Hippocampal formation (tissue), 2 donors: ENCODE results near the gene WIPF1.

Experiments
- DNase-seq, 2 donors: peaks; one replicate each; lab custom pipeline; 2025; lab: John Stamatoyannopoulos, UW

Gene WIPF1

GRCh38 chr2:174595116-174595809 is 2.3 kb downstream of the WIPF1 start:
- no peak for DNase-seq

GRCh38 chr2:174594456-174594855 is 3.1 kb downstream of the WIPF1 start:
- no peak for DNase-seq

- DNase-seq, result no peak
Observed at GRCh38 chr2:174593574-174594203, 3.9 kb downstream of the WIPF1 start.

- no peak for DNase-seq
Observed at GRCh38 chr2:174593041-174593440, 4.6 kb downstream of the WIPF1 start.

GRCh38 chr2:174591740-174592139 is 5.9 kb downstream of the WIPF1 start:
- no peak for DNase-seq

GRCh38 chr2:174590928-174591648 is 6.5 kb downstream of the WIPF1 start:
- DNase-seq, result no peak

- no peak for DNase-seq
Observed at GRCh38 chr2:174590346-174590745, 7.3 kb downstream of the WIPF1 start.

- DNase-seq, result no peak
Observed at GRCh38 chr2:174589334-174589733, 8.3 kb downstream of the WIPF1 start.

GRCh38 chr2:174588463-174588862 is 9.1 kb downstream of the WIPF1 start:
- DNase-seq, result no peak

- DNase-seq, result no peak
Observed at GRCh38 chr2:174587579-174587978, 10.0 kb downstream of the WIPF1 start.

GRCh38 chr2:174586418-174587295 is 10.9 kb downstream of the WIPF1 start:
- no peak for DNase-seq

- DNase-seq, result no peak
Observed at GRCh38 chr2:174585657-174586252, 11.8 kb downstream of the WIPF1 start.

- DNase-seq, result no peak
Observed at GRCh38 chr2:174585146-174585545, 12.5 kb downstream of the WIPF1 start.

- no peak for DNase-seq
Observed at GRCh38 chr2:174581491-174581890, 16.1 kb downstream of the WIPF1 start.

GRCh38 chr2:174580951-174581350 is 16.7 kb downstream of the WIPF1 start:
- DNase-seq, result peak; percentile 28 to 68

- peak in 1 of 2 donors; percentile 68 for DNase-seq
Observed at GRCh38 chr2:174577967-174578589, 19.5 kb downstream of the WIPF1 start.

- peak; percentile 26 to 27 for DNase-seq
Observed at GRCh38 chr2:174575124-174575776, 22.4 kb downstream of the WIPF1 start.

- no peak for DNase-seq
Observed at GRCh38 chr2:174574657-174575056, 22.9 kb downstream of the WIPF1 start.

GRCh38 chr2:174573621-174574081 is 24.0 kb downstream of the WIPF1 start:
- no peak for DNase-seq

GRCh38 chr2:174572556-174572955 is 25.0 kb downstream of the WIPF1 start:
- no peak for DNase-seq
